CD4-positive, alpha-beta memory T cell (primary cell): ENCODE measurements around the gene FGFBP2. TPM values are rescaled to one million over a fixed set of nuclear protein-coding genes. Genes with fewer than 3 reads are reported as not detected.

Experiments
- CTCF ChIA-PET: fragments of 350-600 bp; sonication (Branson Sonifier 250); formaldehyde crosslinking; loops from one replicate; lab custom pipeline; 2021; ENCODE audit warnings: inconsistent platforms; ENCODE audit not compliant: partially characterized antibody; lab: Charles Lee
- POLR2A ChIA-PET: fragments of 350-600 bp; sonication (Branson Sonifier 250); formaldehyde crosslinking; loops from one replicate; lab custom pipeline; 2021; ENCODE audit not compliant: partially characterized antibody; lab: Charles Lee
- DNase-seq, 5 donors: peaks; one replicate each; pipeline versions ENCODE4 v3.0.0 to v3.0.0-alpha.2; 2020 to 2022; ENCODE audit warnings: mixed read lengths in 1 of 5
- H3K27ac ChIP-seq: one replicate; pipeline ENCODE4 v1.7.0; 2013; ENCODE audit warnings: low read depth, low read length
- H3K27me3 ChIP-seq: 2 replicates; pipeline ENCODE4 v1.7.0; 2013; ENCODE audit warnings: mild to moderate bottlenecking, low read length, moderate library complexity; ENCODE audit not compliant: insufficient read depth
- H3K36me3 ChIP-seq: 2 replicates; pipeline ENCODE4 v1.7.0; 2013; ENCODE audit warnings: mild to moderate bottlenecking, low read length, moderate library complexity; ENCODE audit not compliant: insufficient read depth
- H3K4me1 ChIP-seq: 2 replicates; pipeline ENCODE4 v1.7.0; 2013; ENCODE audit warnings: mild to moderate bottlenecking, low read length, moderate library complexity; ENCODE audit not compliant: insufficient read depth
- H3K4me3 ChIP-seq, 2 donors: one replicate each; pipeline ENCODE4 v1.7.0; 2013; ENCODE audit warnings: low read length in 2 of 2, mild to moderate bottlenecking in 1 of 2
- H3K9me3 ChIP-seq, 2 donors: one replicate each; pipeline ENCODE4 v1.7.0; 2013; ENCODE audit warnings: low read length in 2 of 2, control low read depth in 1 of 2; ENCODE audit not compliant: control insufficient read depth in 1 of 2
- H3K27ac Mint-ChIP-seq, 7 donors: one replicate each; pipeline ENCODE4 v1.8.0; 2020 to 2021; ENCODE audit warnings: mixed read lengths in 7 of 7, mild to moderate bottlenecking in 6 of 7, inconsistent platforms in 3 of 7, moderate library complexity in 3 of 7
- H3K27me3 Mint-ChIP-seq, 2 donors: one replicate each; pipeline ENCODE4 v1.8.0; 2020 to 2021; ENCODE audit warnings: mixed read lengths in 2 of 2
- H3K36me3 Mint-ChIP-seq, 2 donors: one replicate each; pipeline ENCODE4 v1.8.0; 2020 to 2021; ENCODE audit warnings: mixed read lengths in 2 of 2, inconsistent platforms in 1 of 2, mild to moderate bottlenecking in 1 of 2
- H3K4me1 Mint-ChIP-seq, 4 donors: one replicate each; pipeline ENCODE4 v1.8.0; 2020 to 2021; ENCODE audit warnings: mixed read lengths in 4 of 4, mild to moderate bottlenecking in 1 of 4
- H3K4me3 Mint-ChIP-seq, 8 donors: one replicate each; pipeline ENCODE4 v1.8.0; 2020 to 2021; ENCODE audit warnings: mixed read lengths in 8 of 8, mild to moderate bottlenecking in 7 of 8, moderate library complexity in 6 of 8, inconsistent platforms in 3 of 8
- H3K9me3 Mint-ChIP-seq, 8 donors: one replicate each; pipeline ENCODE4 v1.8.0; 2020 to 2021; ENCODE audit warnings: mixed read lengths in 8 of 8, mild to moderate bottlenecking in 5 of 8, inconsistent platforms in 3 of 8, moderate library complexity in 1 of 8
- intact Hi-C: fragments of 100-400 bp; cut with micrococcal nuclease; formaldehyde crosslinking; loops from one replicate; pipeline ENCODE4 v1.15.1; 2023
- polyA plus RNA-seq, 2 donors: library from polyadenylated mRNA; unstranded; fragments of 300-500 nt; fragmentation: Illumina TruSeq; gene quantifications; one replicate each; pipeline ENCODE4 v1.2.3, GENCODE V29; 2021
- total RNA-seq, 2 experiments: library from RNA; stranded (reverse); gene quantifications; one replicate each; pipeline ENCODE4 v1.2.3, GENCODE V29; 2021

The FGFBP2 gene
- total RNA-seq, result under 1 TPM in 1 of 2 experiments, not detected in 1; 0.38 TPM
- under 1 TPM in 1 of 2 donors, not detected in 1; 0.22 TPM for polyA plus RNA-seq

- Histone ChIP-seq H3K27me3 (no peaks in the 10 kb centered on the region), H3K4me3 (no peak within 1 kb of the TSS), H3K27ac (no peak within 1 kb of the TSS), H3K9me3 (no peaks in the 10 kb centered on the region), H3K4me1 (no peaks in the 10 kb centered on the region), H3K36me3 (no peaks in the 10 kb centered on the region)
- H3K27me3 Mint-ChIP-seq, result peaks cover 7 to 14% of the 10 kb centered on the region in 2 donors
- no peaks in the 10 kb centered on the region for H3K36me3 Mint-ChIP-seq
- peak within 1 kb of the TSS in 4 of 8 donors; percentile 10 to 70 (median 14) for H3K4me3 Mint-ChIP-seq
- peak within 1 kb of the TSS in 2 of 7 donors; percentile 48 to 56 for H3K27ac Mint-ChIP-seq
- peaks cover 0 to 7% (median 2%) of the 10 kb centered on the region in 8 donors for H3K9me3 Mint-ChIP-seq
- ChIA-PET CTCF (interaction anchor here (1.4 kb wide), 1 partner anchor 10 kb away, joined by 5 read pairs; no protein-coding TSS in a partner anchor), POLR2A (no interaction called here)
- H3K4me1 Mint-ChIP-seq, result peaks cover 0 to 6% (median 5%) of the 10 kb centered on the region in 4 donors
- DNase-seq, result peak in 3 of 5 donors; percentile 9 to 22 (median 19)
- intact Hi-C loops, result no loop called here
These were observed at the start of gene FGFBP2 for GRCh38 chr4:15963001-15963451. Gene FGFBP2 (minus strand): TSS chr4:15963175. CDS start chr4:15963129, 46 bp downstream.

GRCh38 chr4:16011173-16011572, 48.2 kb upstream of the FGFBP2 start:
- POLR2A ChIA-PET, result no interaction called here
- no peak overlapping the region for H3K4me3 Mint-ChIP-seq

GRCh38 chr4:16009153-16009552, 46.2 kb upstream of the FGFBP2 start:
- H3K9me3 ChIP-seq, result no peaks in the 10 kb centered on the region
- intact Hi-C loops, result no loop called here
- H3K4me3 ChIP-seq, result no peak overlapping the region
- no peaks in the 10 kb centered on the region for H3K36me3 ChIP-seq
- peaks cover 0 to 1% (median 0%) of the 10 kb centered on the region in 4 donors for H3K4me1 Mint-ChIP-seq
- POLR2A ChIA-PET, result no interaction called here
- H3K27me3 ChIP-seq, result no peaks in the 10 kb centered on the region
- CTCF ChIA-PET, result interaction anchor here (0.7 to 1.3 kb wide), 2 partner anchors 11 to 256 kb away, joined by 3 read pairs; no protein-coding TSS in a partner anchor
- H3K27me3 Mint-ChIP-seq, result peaks cover 15 to 34% of the 10 kb centered on the region in 2 donors
- no peak overlapping the region for H3K27ac Mint-ChIP-seq
- DNase-seq, result no peak
- H3K4me3 Mint-ChIP-seq, result no peak overlapping the region
- no peak overlapping the region for H3K27ac ChIP-seq
- no peaks in the 10 kb centered on the region for H3K36me3 Mint-ChIP-seq
- no peaks in the 10 kb centered on the region for H3K9me3 Mint-ChIP-seq
- no peaks in the 10 kb centered on the region for H3K4me1 ChIP-seq

More at GRCh38 chr4:16011173-16011572, 48.2 kb upstream of the FGFBP2 start:
- CTCF ChIA-PET, result no interaction called here
- Histone ChIP-seq H3K27ac (no peak overlapping the region), H3K4me1 (no peaks in the 10 kb centered on the region), H3K27me3 (no peaks in the 10 kb centered on the region), H3K36me3 (no peaks in the 10 kb centered on the region), H3K9me3 (no peaks in the 10 kb centered on the region), H3K4me3 (no peak overlapping the region)
- H3K27me3 Mint-ChIP-seq, result peaks cover 16 to 30% of the 10 kb centered on the region in 2 donors
- H3K27ac Mint-ChIP-seq, result peak overlapping the region in 1 of 7 donors; percentile 44
- intact Hi-C loops, result no loop called here
- no peaks in the 10 kb centered on the region for H3K36me3 Mint-ChIP-seq
- H3K9me3 Mint-ChIP-seq, result no peaks in the 10 kb centered on the region
- DNase-seq, result no peak
- H3K4me1 Mint-ChIP-seq, result no peaks in the 10 kb centered on the region

- H3K4me1 ChIP-seq, result no peaks in the 10 kb centered on the region
- H3K27ac ChIP-seq, result no peak overlapping the region
- Mint-ChIP-seq H3K27ac (no peak overlapping the region), H3K9me3 (no peaks in the 10 kb centered on the region), H3K4me3 (no peak overlapping the region), H3K4me1 (peaks cover 0 to 1% (median 0%) of the 10 kb centered on the region in 4 donors), H3K27me3 (peaks cover 15 to 30% of the 10 kb centered on the region in 2 donors), H3K36me3 (no peaks in the 10 kb centered on the region)
- no peaks in the 10 kb centered on the region for H3K9me3 ChIP-seq
- ChIA-PET POLR2A (no interaction called here), CTCF (interaction anchor here (2.3 kb wide), 1 partner anchor 202 kb away, joined by 7 read pairs; no protein-coding TSS in a partner anchor)
- intact Hi-C loops, result no loop called here
- no peak overlapping the region for H3K4me3 ChIP-seq
- no peaks in the 10 kb centered on the region for H3K27me3 ChIP-seq
- H3K36me3 ChIP-seq, result no peaks in the 10 kb centered on the region
- DNase-seq, result no peak
These were observed 44.6 kb upstream of the FGFBP2 start for GRCh38 chr4:16007471-16008095.

- H3K27ac Mint-ChIP-seq, result no peak overlapping the region
- no peak overlapping the region for H3K4me3 Mint-ChIP-seq
- intact Hi-C loops, result no loop called here
- ChIA-PET CTCF (interaction anchor here (2.3 kb wide), 1 partner anchor 201 kb away, joined by 7 read pairs; no protein-coding TSS in a partner anchor), POLR2A (no interaction called here)
- Histone ChIP-seq H3K4me3 (no peak overlapping the region), H3K9me3 (no peaks in the 10 kb centered on the region), H3K36me3 (no peaks in the 10 kb centered on the region), H3K27me3 (no peaks in the 10 kb centered on the region), H3K4me1 (no peaks in the 10 kb centered on the region), H3K27ac (no peak overlapping the region)
- peaks cover 0 to 1% (median 0%) of the 10 kb centered on the region in 4 donors for H3K4me1 Mint-ChIP-seq
- H3K27me3 Mint-ChIP-seq, result peaks cover 15 to 29% of the 10 kb centered on the region in 2 donors
- H3K36me3 Mint-ChIP-seq, result no peaks in the 10 kb centered on the region
- no peak for DNase-seq
- no peaks in the 10 kb centered on the region for H3K9me3 Mint-ChIP-seq
These were observed 43.9 kb upstream of the FGFBP2 start for GRCh38 chr4:16006771-16007446.

GRCh38 chr4:16005676-16006075, 42.7 kb upstream of the FGFBP2 start:
- Mint-ChIP-seq H3K4me3 (no peak overlapping the region), H3K4me1 (peaks cover 0 to 1% (median 0%) of the 10 kb centered on the region in 4 donors), H3K9me3 (no peaks in the 10 kb centered on the region), H3K36me3 (no peaks in the 10 kb centered on the region), H3K27ac (no peak overlapping the region), H3K27me3 (peaks cover 10 to 25% of the 10 kb centered on the region in 2 donors)
- H3K27ac ChIP-seq, result no peak overlapping the region
- intact Hi-C loops, result no loop called here
- no peaks in the 10 kb centered on the region for H3K27me3 ChIP-seq
- no peaks in the 10 kb centered on the region for H3K9me3 ChIP-seq
- POLR2A ChIA-PET, result no interaction called here
- CTCF ChIA-PET, result interaction anchor here (0.9 to 2.3 kb wide), 3 partner anchors 10 to 273 kb away, joined by 3 to 7 read pairs (median 3); no protein-coding TSS in a partner anchor
- no peaks in the 10 kb centered on the region for H3K4me1 ChIP-seq
- DNase-seq, result no peak
- H3K36me3 ChIP-seq, result no peaks in the 10 kb centered on the region
- no peak overlapping the region for H3K4me3 ChIP-seq

- peaks cover 0 to 1% (median 0%) of the 10 kb centered on the region in 4 donors for H3K4me1 Mint-ChIP-seq
- ChIA-PET CTCF (interaction anchor here (1.0 to 1.9 kb wide), 7 partner anchors 9 to 272 kb away, joined by 3 to 7 read pairs (median 5); no protein-coding TSS in a partner anchor), POLR2A (no interaction called here)
- no peaks in the 10 kb centered on the region for H3K4me1 ChIP-seq
- DNase-seq, result peak; percentile 31 to 43 (median 36)
- H3K27me3 Mint-ChIP-seq, result peaks cover 5 to 17% of the 10 kb centered on the region in 2 donors
- H3K4me3 Mint-ChIP-seq, result no peak overlapping the region
- no peaks in the 10 kb centered on the region for H3K36me3 Mint-ChIP-seq
- no peaks in the 10 kb centered on the region for H3K36me3 ChIP-seq
- no peaks in the 10 kb centered on the region for H3K9me3 Mint-ChIP-seq
- intact Hi-C loops, result loop anchor here (1.0 to 5.0 kb wide), 3 partner anchors 119 to 769 kb away; no protein-coding TSS in a partner anchor
- H3K9me3 ChIP-seq, result no peaks in the 10 kb centered on the region
- H3K4me3 ChIP-seq, result no peak overlapping the region
- no peak overlapping the region for H3K27ac Mint-ChIP-seq
- no peak overlapping the region for H3K27ac ChIP-seq
- no peaks in the 10 kb centered on the region for H3K27me3 ChIP-seq
These were observed 38.5 kb upstream of the FGFBP2 start for GRCh38 chr4:16001484-16001858.
